Hematopoietic multipotent progenitor cell treated with erythropoietin and hydrocortisone succinate and interleukin-3 and kit ligand, for 17 days (in vitro differentiated cells): ENCODE results near the gene ACTN4.

Experiments
- DNase-seq: peaks from one replicate; pipeline ENCODE4 v3.0.0-alpha.2; 2015; ENCODE audit warnings: low spot score

ACTN4 gene

GRCh38 chr19:38709671-38710415 is 62.4 kb downstream of the ACTN4 start:
- no peak for DNase-seq

GRCh38 chr19:38710416-38710702 is 62.9 kb downstream of the ACTN4 start:
- DNase-seq = no peak

- DNase-seq = no peak
Observed at GRCh38 chr19:38710928-38711725, 63.7 kb downstream of the ACTN4 start.

GRCh38 chr19:38711726-38712153 is 64.3 kb downstream of the ACTN4 start:
- DNase-seq = no peak

GRCh38 chr19:38712161-38712748 is 64.8 kb downstream of the ACTN4 start:
- DNase-seq = no peak

- no peak for DNase-seq
Observed at GRCh38 chr19:38713227-38713649, 65.8 kb downstream of the ACTN4 start.

GRCh38 chr19:38713865-38714264 is 66.4 kb downstream of the ACTN4 start:
- no peak for DNase-seq

GRCh38 chr19:38714354-38714778 is 66.9 kb downstream of the ACTN4 start:
- no peak for DNase-seq

GRCh38 chr19:38715555-38715954 is 68.1 kb downstream of the ACTN4 start:
- DNase-seq = no peak

GRCh38 chr19:38717051-38717450 is 69.6 kb downstream of the ACTN4 start:
- no peak for DNase-seq

GRCh38 chr19:38717855-38718254 is 70.4 kb downstream of the ACTN4 start:
- DNase-seq = no peak

GRCh38 chr19:38718747-38719543 is 71.5 kb downstream of the ACTN4 start:
- no peak for DNase-seq

GRCh38 chr19:38719761-38720558 is 72.5 kb downstream of the ACTN4 start:
- DNase-seq = no peak

GRCh38 chr19:38720559-38721236 is 73.2 kb downstream of the ACTN4 start:
- DNase-seq = no peak

GRCh38 chr19:38721496-38721895 is 74.0 kb downstream of the ACTN4 start:
- DNase-seq = no peak

GRCh38 chr19:38721979-38722773 is 74.7 kb downstream of the ACTN4 start:
- no peak for DNase-seq

GRCh38 chr19:38722947-38723605 is 75.6 kb downstream of the ACTN4 start:
- DNase-seq = no peak

GRCh38 chr19:38723606-38723965 is 76.1 kb downstream of the ACTN4 start:
- no peak for DNase-seq

GRCh38 chr19:38723990-38724854 is 76.8 kb downstream of the ACTN4 start:
- no peak for DNase-seq
